ENCODE measurements around the gene SH3YL1. TPM values are rescaled to one million over a fixed set of nuclear protein-coding genes. Genes with fewer than 3 reads are reported as not detected.

Gene SH3YL1
- total and polyA plus RNA-seq, 4 donors, result 45.7 to 62.6 (median 60.7) TPM

GRCh38 chr2:283996-284794, 20.4 kb upstream of the SH3YL1 start:
- no peaks in the 10 kb centered on the region for H3K9me3 ChIP-seq (ENCODE audit: control insufficient read depth, insufficient read depth, low read length)
- H3K27ac ChIP-seq (ENCODE audit: low read depth, low read length), result no peak overlapping the region
- DNase-seq (ENCODE audit: low read depth in 4 of 6, low spot score in 6 of 6), result no peak
- H3K36me3 ChIP-seq (ENCODE audit: control insufficient read depth, insufficient read depth, low read length), result peaks cover 11% of the 10 kb centered on the region
- H3K4me3 ChIP-seq (ENCODE audit: low read depth, low read length), result no peak overlapping the region
- 58% methylated on average over 2 of the region's 4 CpGs for WGBS (ENCODE audit: insufficient coverage)
- H3K27me3 ChIP-seq (ENCODE audit: control insufficient read depth, insufficient read depth, low read length), result peaks cover 39% of the 10 kb centered on the region
- peaks cover 11% of the 10 kb centered on the region for H3K4me1 ChIP-seq (ENCODE audit: control insufficient read depth, insufficient read depth, low read length)

GRCh38 chr2:282371-283263, 18.8 kb upstream of the SH3YL1 start:
- WGBS (ENCODE audit: insufficient coverage), result 94% methylated on average over 10 of the region's 12 CpGs
- no peak overlapping the region for H3K4me3 ChIP-seq (ENCODE audit: low read depth, low read length)
- DNase-seq (ENCODE audit: low read depth in 4 of 6, low spot score in 6 of 6), result no peak
- no peak overlapping the region for H3K27ac ChIP-seq (ENCODE audit: low read depth, low read length)
- no peaks in the 10 kb centered on the region for H3K9me3 ChIP-seq (ENCODE audit: control insufficient read depth, insufficient read depth, low read length)
- H3K36me3 ChIP-seq (ENCODE audit: control insufficient read depth, insufficient read depth, low read length), result peaks cover 14% of the 10 kb centered on the region
- H3K4me1 ChIP-seq (ENCODE audit: control insufficient read depth, insufficient read depth, low read length), result peaks cover 8% of the 10 kb centered on the region
- peaks cover 35% of the 10 kb centered on the region for H3K27me3 ChIP-seq (ENCODE audit: control insufficient read depth, insufficient read depth, low read length)

- no peak for DNase-seq (ENCODE audit: low read depth in 4 of 6, low spot score in 6 of 6)
- peaks cover 24% of the 10 kb centered on the region for H3K27me3 ChIP-seq (ENCODE audit: control insufficient read depth, insufficient read depth, low read length)
- no peaks in the 10 kb centered on the region for H3K9me3 ChIP-seq (ENCODE audit: control insufficient read depth, insufficient read depth, low read length)
- peaks cover 20% of the 10 kb centered on the region for H3K36me3 ChIP-seq (ENCODE audit: control insufficient read depth, insufficient read depth, low read length)
- no peak overlapping the region for H3K27ac ChIP-seq (ENCODE audit: low read depth, low read length)
- WGBS (ENCODE audit: insufficient coverage), result 94% methylated on average over 6 of the region's 9 CpGs
- H3K4me3 ChIP-seq (ENCODE audit: low read depth, low read length), result no peak overlapping the region
- H3K4me1 ChIP-seq (ENCODE audit: control insufficient read depth, insufficient read depth, low read length), result no peaks in the 10 kb centered on the region
Measured at GRCh38 chr2:281381-281780, 17.5 kb upstream of the SH3YL1 start.

GRCh38 chr2:280650-281110, 16.8 kb upstream of the SH3YL1 start:
- Histone ChIP-seq H3K9me3 (ENCODE audit: control insufficient read depth, insufficient read depth, low read length) (no peaks in the 10 kb centered on the region), H3K27me3 (ENCODE audit: control insufficient read depth, insufficient read depth, low read length) (peaks cover 17% of the 10 kb centered on the region), H3K27ac (ENCODE audit: low read depth, low read length) (no peak overlapping the region), H3K36me3 (ENCODE audit: control insufficient read depth, insufficient read depth, low read length) (peaks cover 25% of the 10 kb centered on the region), H3K4me3 (ENCODE audit: low read depth, low read length) (no peak overlapping the region), H3K4me1 (ENCODE audit: control insufficient read depth, insufficient read depth, low read length) (no peaks in the 10 kb centered on the region)
- no peak for DNase-seq (ENCODE audit: low read depth in 4 of 6, low spot score in 6 of 6)
- WGBS (ENCODE audit: insufficient coverage), result 64% methylated on average over 6 of the region's 7 CpGs

GRCh38 chr2:279956-280649, 16.3 kb upstream of the SH3YL1 start:
- H3K9me3 ChIP-seq (ENCODE audit: control insufficient read depth, insufficient read depth, low read length), result no peaks in the 10 kb centered on the region
- peaks cover 12% of the 10 kb centered on the region for H3K27me3 ChIP-seq (ENCODE audit: control insufficient read depth, insufficient read depth, low read length)
- peaks cover 25% of the 10 kb centered on the region for H3K36me3 ChIP-seq (ENCODE audit: control insufficient read depth, insufficient read depth, low read length)
- H3K4me3 ChIP-seq (ENCODE audit: low read depth, low read length), result no peak overlapping the region
- WGBS (ENCODE audit: insufficient coverage), result no CpG with 5 or more reads among the region's 4 CpGs
- no peak overlapping the region for H3K27ac ChIP-seq (ENCODE audit: low read depth, low read length)
- no peaks in the 10 kb centered on the region for H3K4me1 ChIP-seq (ENCODE audit: control insufficient read depth, insufficient read depth, low read length)
- no peak for DNase-seq (ENCODE audit: low read depth in 4 of 6, low spot score in 6 of 6)

- Histone ChIP-seq H3K27ac (ENCODE audit: low read depth, low read length) (no peak overlapping the region), H3K9me3 (ENCODE audit: control insufficient read depth, insufficient read depth, low read length) (no peaks in the 10 kb centered on the region), H3K4me3 (ENCODE audit: low read depth, low read length) (no peak overlapping the region), H3K4me1 (ENCODE audit: control insufficient read depth, insufficient read depth, low read length) (no peaks in the 10 kb centered on the region), H3K36me3 (ENCODE audit: control insufficient read depth, insufficient read depth, low read length) (peaks cover 25% of the 10 kb centered on the region), H3K27me3 (ENCODE audit: control insufficient read depth, insufficient read depth, low read length) (peaks cover 5% of the 10 kb centered on the region)
- no CpG with 5 or more reads among the region's 4 CpGs for WGBS (ENCODE audit: insufficient coverage)
- no peak for DNase-seq (ENCODE audit: low read depth in 4 of 6, low spot score in 6 of 6)
Measured at GRCh38 chr2:279366-279765, 15.5 kb upstream of the SH3YL1 start.

- no peaks in the 10 kb centered on the region for H3K4me1 ChIP-seq (ENCODE audit: control insufficient read depth, insufficient read depth, low read length)
- WGBS (ENCODE audit: insufficient coverage), result no CpG with 5 or more reads among the region's 4 CpGs
- H3K9me3 ChIP-seq (ENCODE audit: control insufficient read depth, insufficient read depth, low read length), result no peaks in the 10 kb centered on the region
- H3K36me3 ChIP-seq (ENCODE audit: control insufficient read depth, insufficient read depth, low read length), result peaks cover 25% of the 10 kb centered on the region
- H3K27me3 ChIP-seq (ENCODE audit: control insufficient read depth, insufficient read depth, low read length), result peaks cover under 1% of the 10 kb centered on the region
- DNase-seq (ENCODE audit: low read depth in 4 of 6, low spot score in 6 of 6), result peak in 1 of 6 donors; percentile 57
- H3K27ac ChIP-seq (ENCODE audit: low read depth, low read length), result no peak overlapping the region
- H3K4me3 ChIP-seq (ENCODE audit: low read depth, low read length), result no peak overlapping the region
Measured at GRCh38 chr2:278927-279320, 15.1 kb upstream of the SH3YL1 start.

- WGBS (ENCODE audit: insufficient coverage), result 100% methylated on average over 1 of the region's 2 CpGs
- Histone ChIP-seq H3K4me1 (ENCODE audit: control insufficient read depth, insufficient read depth, low read length) (no peaks in the 10 kb centered on the region), H3K9me3 (ENCODE audit: control insufficient read depth, insufficient read depth, low read length) (no peaks in the 10 kb centered on the region), H3K36me3 (ENCODE audit: control insufficient read depth, insufficient read depth, low read length) (peaks cover 25% of the 10 kb centered on the region), H3K27me3 (ENCODE audit: control insufficient read depth, insufficient read depth, low read length) (no peaks in the 10 kb centered on the region), H3K4me3 (ENCODE audit: low read depth, low read length) (no peak overlapping the region), H3K27ac (ENCODE audit: low read depth, low read length) (no peak overlapping the region)
- DNase-seq (ENCODE audit: low read depth in 4 of 6, low spot score in 6 of 6), result no peak
Measured at GRCh38 chr2:278312-278926, 14.6 kb upstream of the SH3YL1 start.

- H3K9me3 ChIP-seq (ENCODE audit: control insufficient read depth, insufficient read depth, low read length), result no peaks in the 10 kb centered on the region
- no peak overlapping the region for H3K27ac ChIP-seq (ENCODE audit: low read depth, low read length)
- DNase-seq (ENCODE audit: low read depth in 4 of 6, low spot score in 6 of 6), result no peak
- WGBS (ENCODE audit: insufficient coverage), result no CpG with 5 or more reads among the region's 6 CpGs
- H3K27me3 ChIP-seq (ENCODE audit: control insufficient read depth, insufficient read depth, low read length), result no peaks in the 10 kb centered on the region
- H3K36me3 ChIP-seq (ENCODE audit: control insufficient read depth, insufficient read depth, low read length), result peaks cover 19% of the 10 kb centered on the region
- H3K4me1 ChIP-seq (ENCODE audit: control insufficient read depth, insufficient read depth, low read length), result no peaks in the 10 kb centered on the region
- H3K4me3 ChIP-seq (ENCODE audit: low read depth, low read length), result no peak overlapping the region
Measured at GRCh38 chr2:275466-275865, 11.6 kb upstream of the SH3YL1 start.
